ENCODE measurements around the gene PDCD7. TPM values are rescaled to one million over a fixed set of nuclear protein-coding genes. Genes with fewer than 3 reads are reported as not detected.

Gene PDCD7
- total RNA-seq, 1 experiment from 2014 or later, result 26.2 TPM

- no peak overlapping the region for H3K27ac Mint-ChIP-seq (ENCODE audit: unreplicated experiment)
These were observed 63.6 kb downstream of the PDCD7 start for GRCh38 chr15:65069779-65070546.

GRCh38 chr15:65069179-65069578, 64.4 kb downstream of the PDCD7 start:
- Histone ChIP-seq H3K4me3 (ENCODE audit: low read depth, low read length) (no peak overlapping the region), H3K36me3 (ENCODE audit: control insufficient read depth, insufficient read depth, low read length) (no peaks in the 10 kb centered on the region), H3K9me3 (peaks cover 4% of the 10 kb centered on the region; the same call in 1 of the 2 replicates), H3K27me3 (replicated peaks; ENCODE audit: control insufficient read depth, insufficient read depth, low read length) (no peaks in the 10 kb centered on the region), H3K4me1 (peaks cover 8% of the 10 kb centered on the region)
- ChIA-PET POLR2A (interaction anchor here (0.8 kb wide), 1 partner anchor 217 kb away, joined by 4 read pairs; the partner anchor contains the start of gene PARP16), CTCF (interaction anchor here (0.6 to 1.1 kb wide), 2 partner anchors 21 to 116 kb away, joined by 3 to 5 read pairs; partner anchors contain the start of gene CLPX)
- no TSS peak for BruUV-seq (replicated peaks)
- Mint-ChIP-seq H3K36me3 (ENCODE audit: insufficient read depth, unreplicated experiment) (no peaks in the 10 kb centered on the region), H3K9me3 (ENCODE audit: unreplicated experiment) (no peaks in the 10 kb centered on the region), H3K27ac (ENCODE audit: unreplicated experiment) (no peak overlapping the region), H3K4me3 (ENCODE audit: unreplicated experiment) (no peak overlapping the region), H3K4me1 (ENCODE audit: low read depth, unreplicated experiment) (peaks cover 13% of the 10 kb centered on the region), H3K27me3 (ENCODE audit: insufficient read depth, unreplicated experiment) (no peaks in the 10 kb centered on the region)
- intact Hi-C loops (cut with micrococcal nuclease; ENCODE audit: unreplicated experiment), result no loop called here
- no peak for DNase-seq
- TF ChIP-seq CTCF (IDR thresholded peaks at IDR 0.05; ENCODE audit: insufficient read depth in 1 of 2, low read depth in 1 of 2, low read length in 1 of 2, severe bottlenecking in 1 of 2, unreplicated experiment in 1 of 2), result no peak

More at GRCh38 chr15:65069779-65070546, 63.6 kb downstream of the PDCD7 start:
- intact Hi-C loops (cut with micrococcal nuclease; ENCODE audit: unreplicated experiment), result no loop called here
- Mint-ChIP-seq H3K4me1 (ENCODE audit: low read depth, unreplicated experiment) (peaks cover 13% of the 10 kb centered on the region), H3K36me3 (ENCODE audit: insufficient read depth, unreplicated experiment) (no peaks in the 10 kb centered on the region), H3K27me3 (ENCODE audit: insufficient read depth, unreplicated experiment) (no peaks in the 10 kb centered on the region), H3K9me3 (ENCODE audit: unreplicated experiment) (no peaks in the 10 kb centered on the region), H3K4me3 (ENCODE audit: unreplicated experiment) (no peak overlapping the region)
- ChIA-PET POLR2A (no interaction called here), CTCF (interaction anchor here (1.1 kb wide), 1 partner anchor 115 kb away, joined by 5 read pairs; the partner anchor contains the start of gene CLPX)
- Histone ChIP-seq H3K9me3 (peaks cover 4% of the 10 kb centered on the region; the same call in 1 of the 2 replicates), H3K4me1 (peaks cover 8% of the 10 kb centered on the region), H3K4me3 (ENCODE audit: low read depth, low read length) (no peak overlapping the region), H3K27me3 (replicated peaks; ENCODE audit: control insufficient read depth, insufficient read depth, low read length) (no peaks in the 10 kb centered on the region), H3K36me3 (ENCODE audit: control insufficient read depth, insufficient read depth, low read length) (no peaks in the 10 kb centered on the region)
- BruUV-seq (replicated peaks), result no TSS peak
- no peak for TF ChIP-seq CTCF (IDR thresholded peaks at IDR 0.05; ENCODE audit: insufficient read depth in 1 of 2, low read depth in 1 of 2, low read length in 1 of 2, severe bottlenecking in 1 of 2, unreplicated experiment in 1 of 2)
- no peak for DNase-seq

GRCh38 chr15:65068403-65068788, 65.2 kb downstream of the PDCD7 start:
- Mint-ChIP-seq H3K4me3 (ENCODE audit: unreplicated experiment) (peak overlapping the region; percentile 62), H3K9me3 (ENCODE audit: unreplicated experiment) (no peaks in the 10 kb centered on the region), H3K4me1 (ENCODE audit: low read depth, unreplicated experiment) (peaks cover 13% of the 10 kb centered on the region), H3K27ac (ENCODE audit: unreplicated experiment) (peak overlapping the region; percentile 22), H3K36me3 (ENCODE audit: insufficient read depth, unreplicated experiment) (no peaks in the 10 kb centered on the region), H3K27me3 (ENCODE audit: insufficient read depth, unreplicated experiment) (no peaks in the 10 kb centered on the region)
- DNase-seq, result no peak
- H3K9me3 ChIP-seq, result peaks cover 2% of the 10 kb centered on the region; the same call in 1 of the 2 replicates
- no peaks in the 10 kb centered on the region for H3K36me3 ChIP-seq (ENCODE audit: control insufficient read depth, insufficient read depth, low read length)
- peaks cover 8% of the 10 kb centered on the region for H3K4me1 ChIP-seq
- POLR2A ChIA-PET, result interaction anchor here (0.8 to 1.0 kb wide), 2 partner anchors 21 to 218 kb away, joined by 3 to 4 read pairs; partner anchors contain the start of gene PARP16
- peak overlapping the region; percentile 41 for H3K4me3 ChIP-seq (ENCODE audit: low read depth, low read length)
- TSS peak; percentile 61 for BruUV-seq (replicated peaks)
- CTCF ChIA-PET, result interaction anchor here (0.7 to 1.1 kb wide), 2 partner anchors 14 kb away, joined by 3 to 4 read pairs; no protein-coding TSS in a partner anchor
- H3K27me3 ChIP-seq (replicated peaks; ENCODE audit: control insufficient read depth, insufficient read depth, low read length), result no peaks in the 10 kb centered on the region
- intact Hi-C loops (cut with micrococcal nuclease; ENCODE audit: unreplicated experiment), result no loop called here
- TF ChIP-seq CTCF (IDR thresholded peaks at IDR 0.05; ENCODE audit: insufficient read depth in 1 of 2, low read depth in 1 of 2, low read length in 1 of 2, severe bottlenecking in 1 of 2, unreplicated experiment in 1 of 2), result no peak
